HG03060 (cell line): ENCODE data around the gene TSPAN9.

Experiments
- ATAC-seq: cut with Tn5 transposase; IDR thresholded peaks from one replicate; pipeline ENCODE4 v1.9.1; 2021; ENCODE audit warnings: low read depth, moderate number of reproducible peaks; ENCODE audit not compliant: unreplicated experiment

The TSPAN9 gene

GRCh38 chr12:3097836-3098235 lies 20.7 kb downstream of the TSPAN9 start:
- ATAC-seq = no peak

DNA sequence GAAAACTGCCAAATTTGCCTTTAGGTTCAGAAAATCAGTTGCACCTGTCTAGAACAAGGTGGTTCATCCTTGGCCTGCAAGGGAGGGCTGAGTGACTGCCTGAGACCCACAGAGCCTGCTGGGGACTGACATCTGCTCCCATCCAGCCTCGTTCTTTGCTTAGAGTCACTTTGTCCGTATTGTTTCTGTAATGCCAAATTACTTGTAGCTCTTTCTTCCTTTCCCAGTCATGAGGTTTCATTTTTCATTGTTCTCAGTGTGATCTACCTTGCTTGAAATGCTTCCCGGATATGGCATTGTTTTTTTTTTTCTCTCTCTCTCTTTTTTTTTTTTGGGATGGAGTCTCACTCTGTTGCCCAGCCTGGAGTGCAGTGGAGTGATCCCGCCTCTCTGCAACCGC lies 21.3 kb downstream of the TSPAN9 start:
- no peak for ATAC-seq

DNA sequence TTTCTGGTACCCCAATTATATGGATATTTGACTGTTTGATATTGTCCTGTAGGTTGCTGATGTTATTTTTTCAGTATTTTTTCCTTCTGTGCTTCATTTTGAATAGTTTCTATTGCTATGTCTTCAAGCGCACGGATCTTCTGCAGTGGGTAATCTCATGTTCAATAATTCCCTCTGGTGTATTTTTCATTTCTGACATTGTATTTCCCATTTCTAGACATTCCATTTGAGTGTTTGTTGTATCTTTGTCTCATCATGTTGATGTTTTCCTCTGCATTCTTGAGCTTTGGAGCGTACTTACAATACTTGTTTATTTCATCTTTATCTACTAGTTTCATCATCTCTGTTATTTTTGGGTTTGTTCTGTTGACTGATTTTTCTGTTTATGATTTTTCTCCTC lies 22.0 kb downstream of the TSPAN9 start:
- ATAC-seq = no peak

- ATAC-seq = no peak
Measured at GRCh38 chr12:3101309-3102024, 24.3 kb downstream of the TSPAN9 start.

- no peak for ATAC-seq
Measured at GRCh38 chr12:3102771-3103410, 25.7 kb downstream of the TSPAN9 start.

GRCh38 chr12:3103806-3104205 lies 26.6 kb downstream of the TSPAN9 start:
- no peak for ATAC-seq

- no peak for ATAC-seq
Measured at GRCh38 chr12:3105690-3106479, 28.7 kb downstream of the TSPAN9 start.

DNA sequence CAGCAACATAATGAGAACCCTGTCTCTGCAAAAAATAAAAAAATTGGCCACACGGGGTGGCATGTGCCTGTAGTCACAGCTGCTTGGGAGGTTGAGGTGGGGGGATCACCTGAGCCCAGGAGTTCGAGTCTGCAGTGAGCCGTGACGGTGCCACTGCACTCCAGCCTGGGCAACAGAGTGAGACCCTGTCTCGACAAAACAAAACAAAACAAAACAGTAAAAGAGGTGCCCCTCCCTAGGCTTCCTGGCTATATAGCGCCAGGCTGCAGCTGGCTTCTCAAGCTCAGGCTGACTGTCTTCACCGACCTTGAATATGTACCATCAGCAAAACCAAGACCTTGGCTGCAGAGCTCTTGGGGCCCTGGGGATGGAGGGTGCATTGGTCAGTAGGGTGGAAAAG lies 29.4 kb downstream of the TSPAN9 start:
- no peak for ATAC-seq

DNA sequence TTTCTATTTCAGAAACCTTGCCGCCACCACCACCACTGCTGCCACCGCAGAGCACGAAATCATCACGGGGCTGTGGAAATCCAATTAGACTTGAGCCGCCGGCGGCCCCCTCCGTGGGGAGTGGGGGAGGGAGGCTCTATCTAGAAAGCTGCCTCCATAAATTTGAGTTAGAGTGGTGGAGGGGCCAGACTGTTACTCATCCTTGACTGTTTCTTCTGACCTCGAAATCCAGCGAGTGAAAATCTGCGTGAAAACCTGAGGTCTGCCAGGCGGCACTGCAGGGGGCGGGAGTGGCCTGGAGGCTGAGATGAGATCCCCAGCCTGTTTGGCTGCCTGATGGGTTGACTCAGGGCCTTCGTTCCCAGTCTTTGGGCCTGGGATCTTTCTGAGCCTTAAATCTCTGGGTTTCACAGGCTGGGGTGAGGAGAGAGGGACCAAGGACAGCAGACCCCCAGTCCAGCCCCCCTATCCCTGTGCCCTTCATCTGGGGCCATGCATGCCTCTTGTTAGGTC lies 29.9 kb downstream of the TSPAN9 start:
- no peak for ATAC-seq

- no peak for ATAC-seq
Measured at GRCh38 chr12:3107954-3108353, 30.8 kb downstream of the TSPAN9 start.

DNA sequence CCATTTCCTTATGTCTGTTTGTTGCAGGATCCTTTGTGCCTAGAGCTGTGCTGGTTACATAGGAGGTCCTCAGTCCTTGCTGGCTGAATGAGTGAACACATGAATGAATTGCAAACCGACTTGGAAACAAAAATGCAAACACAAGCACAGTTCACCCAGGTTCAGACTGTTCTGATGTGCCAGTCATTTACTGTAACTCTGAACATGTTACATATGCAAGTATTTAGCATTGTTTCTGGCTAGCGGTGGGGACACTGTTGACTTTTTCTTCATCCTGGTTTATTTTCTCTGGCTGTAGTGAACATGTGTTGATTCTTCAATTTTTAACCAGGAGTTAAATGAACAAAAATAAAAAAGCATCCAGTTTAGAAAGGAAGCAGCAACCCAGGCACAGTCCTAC lies 33.4 kb downstream of the TSPAN9 start:
- no peak for ATAC-seq

- no peak for ATAC-seq
Measured at GRCh38 chr12:3113671-3114325, 36.6 kb downstream of the TSPAN9 start.

DNA sequence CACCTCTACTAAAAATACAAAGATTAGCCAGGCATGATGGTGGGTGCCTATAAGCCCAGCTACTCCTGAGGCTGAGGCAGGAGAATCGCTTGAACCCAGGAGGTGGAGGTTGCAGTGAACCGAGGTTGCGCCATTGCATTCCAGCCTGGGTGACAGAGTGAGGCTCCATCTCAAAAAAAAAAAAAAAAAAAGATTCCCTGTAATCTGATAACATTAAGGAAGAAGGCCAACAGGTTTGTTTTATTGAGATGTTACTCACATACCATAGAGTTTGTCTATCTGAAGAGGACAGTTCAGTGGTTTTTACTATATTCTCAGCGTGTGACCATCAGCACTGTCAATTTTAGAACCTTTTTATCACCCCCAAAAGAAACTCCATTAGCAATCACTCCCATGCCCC lies 37.5 kb downstream of the TSPAN9 start:
- no peak for ATAC-seq

GRCh38 chr12:3115078-3115477 lies 37.9 kb downstream of the TSPAN9 start:
- ATAC-seq = no peak

DNA sequence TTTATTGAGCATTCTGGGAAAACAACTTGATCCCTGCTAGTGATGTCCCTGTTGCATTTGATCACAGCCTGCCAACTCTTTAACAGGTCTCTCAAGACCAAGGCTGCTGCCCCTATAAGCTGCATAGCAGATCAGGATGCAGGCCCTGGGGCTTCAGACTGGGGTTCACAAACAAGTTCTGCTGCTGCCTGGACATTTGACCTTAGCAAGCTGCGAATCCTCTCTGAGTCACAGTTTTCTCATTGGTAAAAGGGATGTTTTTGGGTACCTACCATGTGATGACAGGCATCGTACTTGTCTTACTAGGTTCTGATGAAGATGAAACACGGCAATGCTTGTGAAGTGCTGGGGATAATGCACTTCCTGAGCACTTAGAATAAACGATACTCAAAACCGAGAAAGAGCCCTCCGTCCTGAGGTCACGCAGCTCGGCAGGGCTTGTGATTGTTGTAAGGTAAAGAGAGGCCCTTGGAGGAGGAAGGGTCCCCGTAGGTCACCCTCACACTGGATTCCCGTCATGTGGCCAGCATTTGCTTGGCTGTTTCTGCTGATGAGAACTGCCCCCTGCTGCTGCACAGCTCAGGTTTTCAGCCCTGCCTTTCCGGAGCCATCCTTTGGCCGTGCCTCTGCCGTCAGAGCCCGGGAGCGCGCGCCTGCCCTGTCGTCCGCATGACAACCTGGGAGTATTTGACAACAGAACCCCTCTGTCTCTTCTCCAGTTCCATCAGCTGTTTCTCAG lies 39.1 kb downstream of the TSPAN9 start:
- ATAC-seq = no peak

- no peak for ATAC-seq
Measured at GRCh38 chr12:3117144-3117581, 40.0 kb downstream of the TSPAN9 start.

DNA sequence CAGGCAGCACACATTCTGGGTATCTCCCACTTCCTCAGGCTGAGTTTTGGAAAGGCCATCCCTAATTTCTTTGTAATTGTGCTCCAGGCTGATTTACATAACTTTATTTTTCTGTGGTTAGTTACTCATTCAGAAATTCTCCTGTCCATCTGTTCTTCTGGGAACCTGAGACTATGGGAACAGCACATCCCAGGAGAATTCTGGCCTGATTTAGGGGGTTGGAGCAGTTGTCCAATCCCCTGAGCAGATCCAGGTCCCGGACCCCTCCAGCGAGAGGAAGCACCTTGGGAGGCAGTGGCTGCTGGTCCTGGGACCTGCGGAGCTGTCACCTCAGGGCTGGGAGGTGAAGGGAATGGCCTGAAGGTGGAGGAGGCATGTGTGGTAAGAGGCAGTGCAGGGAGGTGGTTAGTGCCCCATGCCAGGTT lies 40.4 kb downstream of the TSPAN9 start:
- no peak for ATAC-seq

DNA sequence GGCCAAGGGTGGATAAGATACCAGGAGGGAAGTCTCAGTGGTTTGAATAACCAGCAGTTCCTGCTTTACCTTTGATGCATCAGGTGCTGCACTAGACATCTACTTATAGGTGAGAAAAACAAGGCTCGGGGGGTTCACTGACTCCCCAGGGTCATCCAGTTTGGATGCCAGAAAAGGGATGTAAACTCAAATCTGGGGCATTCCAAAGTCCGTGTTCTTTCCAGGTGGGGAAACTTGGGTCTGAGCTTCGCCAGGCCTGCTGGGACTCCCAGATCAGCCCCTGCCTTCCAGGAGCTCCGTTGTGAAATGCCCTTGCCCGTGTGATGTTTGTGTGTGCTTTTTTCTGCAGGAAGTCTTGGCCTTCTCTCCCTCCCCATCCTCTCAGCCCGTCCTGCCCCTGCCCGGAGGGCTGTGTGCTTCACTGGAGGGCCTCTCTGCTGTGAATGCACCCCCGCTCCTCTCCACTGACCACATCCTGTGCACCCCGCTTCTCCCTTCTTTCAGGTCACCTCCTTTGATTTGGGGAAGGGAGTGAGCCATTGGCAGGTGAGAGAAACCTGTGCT lies 42.1 kb downstream of the TSPAN9 start:
- no peak for ATAC-seq

DNA sequence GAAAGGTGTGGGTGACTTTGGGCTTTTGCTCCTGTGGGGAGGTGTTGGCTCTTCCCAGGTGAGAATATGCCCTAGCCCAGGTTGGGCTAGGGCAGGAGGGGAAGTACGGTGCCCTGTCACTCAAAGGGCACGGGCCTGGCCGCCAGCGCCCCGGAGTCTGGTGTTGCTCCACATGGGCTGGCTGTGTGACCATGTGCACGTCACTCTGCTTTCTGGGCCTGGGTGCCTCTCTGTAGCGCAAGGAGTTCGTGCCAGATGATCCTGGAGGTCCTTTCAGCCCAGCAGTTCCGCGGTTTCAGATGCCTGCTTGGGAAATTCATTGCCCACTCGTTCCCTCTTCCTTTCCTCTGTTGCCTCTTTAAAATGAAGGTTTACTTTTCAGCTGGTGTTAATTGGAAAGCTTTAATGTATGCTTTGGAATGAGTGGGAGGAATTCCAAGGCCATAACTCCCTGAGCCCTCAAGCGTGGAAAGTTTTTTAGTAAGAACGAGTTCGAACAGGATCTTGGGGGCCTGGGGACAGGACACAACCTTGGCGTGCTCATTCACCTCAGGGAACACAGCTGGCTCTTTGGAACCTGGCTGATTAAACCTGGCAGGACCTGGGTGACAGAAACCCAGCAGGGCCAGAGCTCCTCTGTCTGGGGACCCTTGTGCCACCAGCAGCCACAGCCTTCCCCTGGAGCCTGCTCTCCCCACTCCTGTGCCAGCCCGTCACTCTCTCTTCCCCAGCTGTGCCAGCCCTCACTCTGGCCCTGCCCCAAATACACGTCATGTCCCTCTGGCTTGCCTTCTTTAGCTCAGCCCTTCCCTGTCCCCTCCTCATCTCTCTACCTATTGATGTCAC lies 42.8 kb downstream of the TSPAN9 start:
- no peak for ATAC-seq
